GM12878 (cell line): ENCODE results near the gene PRM3. TPM values are rescaled to one million over a fixed set of nuclear protein-coding genes. Genes with fewer than 3 reads are reported as not detected.

Experiments
- BMI1 ChIP-seq: fragments of 450-650 bp; IDR thresholded peaks from 2 replicates; pipeline ENCODE4 v1.6.1; 2016; ENCODE audit warnings: mild to moderate bottlenecking, moderate library complexity, borderline replicate concordance
- DPF2 ChIP-seq: fragments of 450-650 bp; IDR thresholded peaks from 2 replicates; pipeline ENCODE4 v1.6.1; 2017; ENCODE audit warnings: mild to moderate bottlenecking
- GATAD2B ChIP-seq: fragments of 450-650 bp; conservative IDR thresholded peaks from 2 replicates; pipeline ENCODE4 v1.6.1; 2017; ENCODE audit warnings: low read depth, mild to moderate bottlenecking, moderate library complexity
- HCFC1 ChIP-seq: fragments of 150-350 bp; IDR thresholded peaks from 2 replicates; pipeline ENCODE4 v1.6.1; 2014; ENCODE audit warnings: low read length
- KLF5 ChIP-seq: fragments of 450-650 bp; IDR thresholded peaks from 2 replicates; pipeline ENCODE4 v1.6.1; 2014; ENCODE audit warnings: mild to moderate bottlenecking; ENCODE audit not compliant: partially characterized antibody
- NBN ChIP-seq: fragments of 450-650 bp; IDR thresholded peaks from 2 replicates; pipeline ENCODE4 v1.6.1; 2016
- NFYB ChIP-seq: IDR thresholded peaks from 2 replicates; pipeline ENCODE4 v1.6.1; 2011; ENCODE audit warnings: low read depth, mild to moderate bottlenecking, low read length, improper control_type of control experiment, moderate library complexity; ENCODE audit not compliant: insufficient read depth
- NKRF ChIP-seq: fragments of 450-650 bp; conservative IDR thresholded peaks from 2 replicates; pipeline ENCODE4 v1.6.1; 2017; ENCODE audit warnings: mild to moderate bottlenecking, moderate library complexity
- RAD51 ChIP-seq: fragments of 450-650 bp; IDR thresholded peaks from 2 replicates; pipeline ENCODE4 v1.6.1; 2016; ENCODE audit warnings: moderate library complexity, mild to moderate bottlenecking, inconsistent platforms
- RB1 ChIP-seq: fragments of 450-650 bp; formaldehyde crosslinking; IDR thresholded peaks from 2 replicates; pipeline ENCODE4 v1.6.1; 2017; ENCODE audit warnings: mild to moderate bottlenecking, borderline replicate concordance
- RBBP5 ChIP-seq: fragments of 200-600 bp; sonication (generic); conservative IDR thresholded peaks from 2 replicates; pipeline ENCODE4 v1.6.1; 2016
- TARDBP ChIP-seq: IDR thresholded peaks from 2 replicates; pipeline ENCODE4 v1.6.1; 2016; ENCODE audit warnings: borderline replicate concordance
- TCF3 ChIP-seq: IDR thresholded peaks from 2 replicates; pipeline ENCODE4 v1.6.1; 2012; ENCODE audit warnings: low read depth, mild to moderate bottlenecking, low read length, borderline replicate concordance; ENCODE audit not compliant: insufficient read depth
- USF1 ChIP-seq: IDR thresholded peaks from 2 replicates; pipeline ENCODE4 v1.6.1; 2011; ENCODE audit warnings: borderline replicate concordance, low read depth, mild to moderate bottlenecking, moderate library complexity, mixed read lengths, low read length; ENCODE audit not compliant: insufficient read depth; ENCODE audit errors: extremely low read length
- YY1 ChIP-seq: IDR thresholded peaks from 2 replicates; pipeline ENCODE4 v1.6.1; 2011; ENCODE audit warnings: low read depth, mild to moderate bottlenecking, low read length
- ZNF217 ChIP-seq: fragments of 450-650 bp; IDR thresholded peaks from 2 replicates; pipeline ENCODE4 v1.6.1; 2017; ENCODE audit warnings: antibody characterized with exemption, mild to moderate bottlenecking
- ZNF622 ChIP-seq: fragments of 450-650 bp; IDR thresholded peaks from 2 replicates; pipeline ENCODE4 v1.6.1; 2017; ENCODE audit warnings: mild to moderate bottlenecking, inconsistent platforms
- polyA plus RNA-seq, 11 experiments: library from polyadenylated mRNA; depleted of rRNA in 4 of 11; unstranded in 6 of 11; stranded (reverse) in 5 of 11; fragments of >200 nt; fragmentation: Nextera tagmentation in 4 of 11; fragmentation: Illumina TruSeq in 1 of 11; extraction: Ambion mirVana in 4 of 11; extraction: Trizol in 1 of 11; gene quantifications; 1 replicate in 1 of 11; 2 replicates in 10 of 11; pipeline versions ENCODE4 v1.2.1 to v1.2.3, GENCODE V29; 2011 to 2016; ENCODE audit warnings: inconsistent platforms in 2 of 11, missing spikeins in 2 of 11, low read depth in 1 of 11
- total RNA-seq, 4 experiments: library from RNA; depleted of rRNA in 3 of 4; stranded (reverse); fragments of >200 nt in 3 of 4; fragmentation: Illumina TruSeq in 1 of 4; extraction: Trizol in 1 of 4; gene quantifications; 2 replicates each; pipeline versions ENCODE4 v1.2.1 to v1.2.3, GENCODE V29; 2013 to 2021
- TF ChIP-seq, protein P1 (sequence below): IDR thresholded peaks from 2 replicates; pipeline ENCODE4 v1.6.1; 2011; ENCODE audit warnings: borderline replicate concordance, low read depth, mild to moderate bottlenecking, moderate library complexity, low read length; ENCODE audit not compliant: insufficient read depth, poor library complexity, severe bottlenecking
- TF ChIP-seq, protein P2 (sequence below): IDR thresholded peaks from 2 replicates; pipeline ENCODE4 v1.6.1; 2011; ENCODE audit warnings: mild to moderate bottlenecking, low read depth, low read length, moderate library complexity; ENCODE audit not compliant: insufficient replicate concordance
- TF ChIP-seq, protein P3 (sequence below): fragments of 450-650 bp; IDR thresholded peaks from 2 replicates; pipeline ENCODE4 v1.6.1; 2017; ENCODE audit warnings: mild to moderate bottlenecking, low read depth, inconsistent platforms; ENCODE audit not compliant: poor library complexity, severe bottlenecking

PRM3 gene
- total and polyA plus RNA-seq, 10 of the 15 experiments (the other 5 are each of a cell fraction or from before 2014, with no cell fraction given), result not detected

GRCh38 chr16:11310997-11311561 is 37.6 kb upstream of the PRM3 start (continued):
- no peak for TF ChIP-seq USF1
- TF ChIP-seq, protein P1, sequence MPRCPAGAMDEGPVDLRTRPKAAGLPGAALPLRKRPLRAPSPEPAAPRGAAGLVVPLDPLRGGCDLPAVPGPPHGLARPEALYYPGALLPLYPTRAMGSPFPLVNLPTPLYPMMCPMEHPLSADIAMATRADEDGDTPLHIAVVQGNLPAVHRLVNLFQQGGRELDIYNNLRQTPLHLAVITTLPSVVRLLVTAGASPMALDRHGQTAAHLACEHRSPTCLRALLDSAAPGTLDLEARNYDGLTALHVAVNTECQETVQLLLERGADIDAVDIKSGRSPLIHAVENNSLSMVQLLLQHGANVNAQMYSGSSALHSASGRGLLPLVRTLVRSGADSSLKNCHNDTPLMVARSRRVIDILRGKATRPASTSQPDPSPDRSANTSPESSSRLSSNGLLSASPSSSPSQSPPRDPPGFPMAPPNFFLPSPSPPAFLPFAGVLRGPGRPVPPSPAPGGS, result peak; percentile 82
- TF ChIP-seq NFYB, result 0 out of 2 replicates have a peak, but pooled peaks have one; percentile 14
- no peak for TF ChIP-seq RBBP5
- no peak for TF ChIP-seq HCFC1
- TF ChIP-seq GATAD2B, result peak; percentile 64
- TF ChIP-seq TCF3, result 0 out of 2 replicates have a peak, but pooled peaks have one; percentile 56
- peak; percentile 64; the same call in 1 of the 2 replicates for TF ChIP-seq NKRF
- no peak; the same call in 1 of the 2 replicates for TF ChIP-seq RAD51
- TF ChIP-seq ZNF622, result no peak
- TF ChIP-seq NBN, result peak; percentile 72
- no peak for TF ChIP-seq TARDBP
- peak; percentile 44; the same call in 1 of the 2 replicates for TF ChIP-seq ZNF217
- TF ChIP-seq KLF5, result no peak
- no peak for TF ChIP-seq RB1
- TF ChIP-seq DPF2, result peak; percentile 82; the same call in 1 of the 2 replicates
- TF ChIP-seq, protein P2, sequence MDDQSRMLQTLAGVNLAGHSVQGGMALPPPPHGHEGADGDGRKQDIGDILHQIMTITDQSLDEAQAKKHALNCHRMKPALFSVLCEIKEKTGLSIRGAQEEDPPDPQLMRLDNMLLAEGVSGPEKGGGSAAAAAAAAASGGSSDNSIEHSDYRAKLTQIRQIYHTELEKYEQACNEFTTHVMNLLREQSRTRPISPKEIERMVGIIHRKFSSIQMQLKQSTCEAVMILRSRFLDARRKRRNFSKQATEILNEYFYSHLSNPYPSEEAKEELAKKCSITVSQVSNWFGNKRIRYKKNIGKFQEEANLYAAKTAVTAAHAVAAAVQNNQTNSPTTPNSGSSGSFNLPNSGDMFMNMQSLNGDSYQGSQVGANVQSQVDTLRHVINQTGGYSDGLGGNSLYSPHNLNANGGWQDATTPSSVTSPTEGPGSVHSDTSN, result peak; percentile 29
- TF ChIP-seq BMI1, result no peak
- 0 out of 2 replicates have a peak, but pooled peaks have one; percentile 19 for TF ChIP-seq YY1
- TF ChIP-seq, protein P3, sequence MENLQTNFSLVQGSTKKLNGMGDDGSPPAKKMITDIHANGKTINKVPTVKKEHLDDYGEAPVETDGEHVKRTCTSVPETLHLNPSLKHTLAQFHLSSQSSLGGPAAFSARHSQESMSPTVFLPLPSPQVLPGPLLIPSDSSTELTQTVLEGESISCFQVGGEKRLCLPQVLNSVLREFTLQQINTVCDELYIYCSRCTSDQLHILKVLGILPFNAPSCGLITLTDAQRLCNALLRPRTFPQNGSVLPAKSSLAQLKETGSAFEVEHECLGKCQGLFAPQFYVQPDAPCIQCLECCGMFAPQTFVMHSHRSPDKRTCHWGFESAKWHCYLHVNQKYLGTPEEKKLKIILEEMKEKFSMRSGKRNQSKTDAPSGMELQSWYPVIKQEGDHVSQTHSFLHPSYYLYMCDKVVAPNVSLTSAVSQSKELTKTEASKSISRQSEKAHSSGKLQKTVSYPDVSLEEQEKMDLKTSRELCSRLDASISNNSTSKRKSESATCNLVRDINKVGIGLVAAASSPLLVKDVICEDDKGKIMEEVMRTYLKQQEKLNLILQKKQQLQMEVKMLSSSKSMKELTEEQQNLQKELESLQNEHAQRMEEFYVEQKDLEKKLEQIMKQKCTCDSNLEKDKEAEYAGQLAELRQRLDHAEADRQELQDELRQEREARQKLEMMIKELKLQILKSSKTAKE, result peak; percentile 84
